ENCODE data around the gene PDE11A. TPM values are rescaled to one million over a fixed set of nuclear protein-coding genes. Genes with fewer than 3 reads are reported as not detected.

Gene PDE11A
- total and polyA plus RNA-seq, 10 donors = 0.02 to 1.2 (median 0.22) TPM; not detected in 3

GRCh38 chr2:178009813-178010212 lies 62.8 kb downstream of the PDE11A start:
- intact Hi-C loops (cut with DNase I; ENCODE audit: low total_unique reads) = no loop called here
- Histone ChIP-seq H3K27ac (no peak overlapping the region), H3K36me3 (no peaks in the 10 kb centered on the region), H3K9me3 (no peaks in the 10 kb centered on the region), H3K4me1 (no peaks in the 10 kb centered on the region), H3K4me3 (no peak overlapping the region), H3K27me3 (replicated peaks in 1 of 7) (no peaks in the 10 kb centered on the region)
- TF ChIP-seq POLR2AphosphoS5 (IDR thresholded peaks at IDR 0.05) = no peak
- no peak for TF ChIP-seq POLR2A (IDR thresholded peaks at IDR 0.05)
- TF ChIP-seq CTCF (IDR thresholded peaks at IDR 0.05 in 8 of 11, conservative IDR thresholded peaks at IDR 0.05 in 3 of 11) = no peak
- no peak for DNase-seq
- 84 to 94% (median 90%) methylated on average over 1 of the region's 1 CpG for WGBS, 5 donors

GRCh38 chr2:178008636-178009289 lies 63.8 kb downstream of the PDE11A start:
- DNase-seq = no peak
- no peak for TF ChIP-seq CTCF (IDR thresholded peaks at IDR 0.05 in 8 of 11, conservative IDR thresholded peaks at IDR 0.05 in 3 of 11)
- Histone ChIP-seq H3K27ac (no peak overlapping the region), H3K4me1 (no peaks in the 10 kb centered on the region), H3K27me3 (replicated peaks in 1 of 7) (no peaks in the 10 kb centered on the region), H3K4me3 (no peak overlapping the region), H3K36me3 (no peaks in the 10 kb centered on the region), H3K9me3 (no peaks in the 10 kb centered on the region)
- intact Hi-C loops (cut with DNase I; ENCODE audit: low total_unique reads) = no loop called here
- 68 to 89% (median 78%) methylated on average over 5 of the region's 5 CpGs for WGBS, 5 donors

GRCh38 chr2:178006710-178007109 lies 65.9 kb downstream of the PDE11A start:
- Histone ChIP-seq H3K27me3 (replicated peaks in 1 of 7) (no peaks in the 10 kb centered on the region), H3K27ac (no peak overlapping the region), H3K9me3 (no peaks in the 10 kb centered on the region), H3K36me3 (no peaks in the 10 kb centered on the region), H3K4me1 (no peaks in the 10 kb centered on the region), H3K4me3 (no peak overlapping the region)
- WGBS, 5 donors = 87 to 100% (median 93%) methylated on average over 1 of the region's 1 CpG
- DNase-seq = no peak
- TF ChIP-seq CTCF (IDR thresholded peaks at IDR 0.05 in 8 of 11, conservative IDR thresholded peaks at IDR 0.05 in 3 of 11) = no peak
- no peak for TF ChIP-seq POLR2AphosphoS5 (IDR thresholded peaks at IDR 0.05)
- no peak for TF ChIP-seq POLR2A (IDR thresholded peaks at IDR 0.05)
- intact Hi-C loops (cut with DNase I; ENCODE audit: low total_unique reads) = no loop called here

GRCh38 chr2:178005756-178006155 lies 66.8 kb downstream of the PDE11A start:
- Histone ChIP-seq H3K36me3 (no peaks in the 10 kb centered on the region), H3K27ac (no peak overlapping the region), H3K9me3 (no peaks in the 10 kb centered on the region), H3K27me3 (replicated peaks in 1 of 7) (no peaks in the 10 kb centered on the region), H3K4me3 (no peak overlapping the region), H3K4me1 (no peaks in the 10 kb centered on the region)
- no peak for DNase-seq
- intact Hi-C loops (cut with DNase I; ENCODE audit: low total_unique reads) = no loop called here
- TF ChIP-seq POLR2A (IDR thresholded peaks at IDR 0.05) (no peak), POLR2AphosphoS5 (IDR thresholded peaks at IDR 0.05) (no peak)

- intact Hi-C loops (cut with DNase I; ENCODE audit: low total_unique reads) = no loop called here
- Histone ChIP-seq H3K4me1 (no peaks in the 10 kb centered on the region), H3K4me3 (no peak overlapping the region), H3K27ac (no peak overlapping the region), H3K9me3 (no peaks in the 10 kb centered on the region), H3K27me3 (replicated peaks in 1 of 7) (no peaks in the 10 kb centered on the region), H3K36me3 (no peaks in the 10 kb centered on the region)
- DNase-seq = no peak
- no peak for TF ChIP-seq POLR2A (IDR thresholded peaks at IDR 0.05)
- TF ChIP-seq CTCF (IDR thresholded peaks at IDR 0.05 in 8 of 11, conservative IDR thresholded peaks at IDR 0.05 in 3 of 11) = no peak
- TF ChIP-seq POLR2AphosphoS5 (IDR thresholded peaks at IDR 0.05) = no peak
These were observed 70.5 kb downstream of the PDE11A start for GRCh38 chr2:178002038-178002437.
